VCaP (cell line): ENCODE data around the gene EPHB4.
"Not testable (repeated sequence)": the region's sequence is repeated elsewhere in the genome, so short reads cannot be mapped to it uniquely, and the experiment has no call there.

Experiments
- H3K27ac ChIP-seq: fragments of 450-650 bp; 2 replicates; pipeline ENCODE4 v1.5.1; 2017
- TF ChIP-seq, protein P1 (sequence below): fragments of 450-650 bp; conservative IDR thresholded peaks from 2 replicates; pipeline ENCODE4 v1.5.1; 2017; ENCODE audit warnings: mild to moderate bottlenecking, moderate library complexity

The EPHB4 gene

DNA sequence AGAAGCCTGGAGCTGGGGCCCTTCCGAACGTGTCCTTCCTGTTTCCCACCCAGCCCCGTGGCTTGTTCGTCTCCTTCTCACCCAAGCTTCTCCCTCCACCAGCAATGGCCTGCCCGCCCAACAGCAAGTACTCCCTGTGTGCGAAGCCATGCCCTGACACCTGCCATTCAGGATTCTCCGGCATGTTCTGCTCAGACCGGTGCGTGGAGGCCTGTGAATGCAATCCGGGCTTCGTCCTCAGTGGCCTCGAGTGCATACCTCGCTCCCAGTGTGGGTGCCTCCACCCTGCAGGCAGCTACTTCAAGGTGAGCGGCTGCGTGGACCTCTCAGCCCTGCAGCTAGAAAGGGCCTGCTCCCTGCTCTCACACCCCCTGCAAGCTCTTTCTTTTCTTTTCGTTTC lies 62.1 kb downstream of the EPHB4 start:
- TF ChIP-seq, protein P1, sequence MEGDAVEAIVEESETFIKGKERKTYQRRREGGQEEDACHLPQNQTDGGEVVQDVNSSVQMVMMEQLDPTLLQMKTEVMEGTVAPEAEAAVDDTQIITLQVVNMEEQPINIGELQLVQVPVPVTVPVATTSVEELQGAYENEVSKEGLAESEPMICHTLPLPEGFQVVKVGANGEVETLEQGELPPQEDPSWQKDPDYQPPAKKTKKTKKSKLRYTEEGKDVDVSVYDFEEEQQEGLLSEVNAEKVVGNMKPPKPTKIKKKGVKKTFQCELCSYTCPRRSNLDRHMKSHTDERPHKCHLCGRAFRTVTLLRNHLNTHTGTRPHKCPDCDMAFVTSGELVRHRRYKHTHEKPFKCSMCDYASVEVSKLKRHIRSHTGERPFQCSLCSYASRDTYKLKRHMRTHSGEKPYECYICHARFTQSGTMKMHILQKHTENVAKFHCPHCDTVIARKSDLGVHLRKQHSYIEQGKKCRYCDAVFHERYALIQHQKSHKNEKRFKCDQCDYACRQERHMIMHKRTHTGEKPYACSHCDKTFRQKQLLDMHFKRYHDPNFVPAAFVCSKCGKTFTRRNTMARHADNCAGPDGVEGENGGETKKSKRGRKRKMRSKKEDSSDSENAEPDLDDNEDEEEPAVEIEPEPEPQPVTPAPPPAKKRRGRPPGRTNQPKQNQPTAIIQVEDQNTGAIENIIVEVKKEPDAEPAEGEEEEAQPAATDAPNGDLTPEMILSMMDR, result no peak
- H3K27ac ChIP-seq, result no peak overlapping the region

DNA sequence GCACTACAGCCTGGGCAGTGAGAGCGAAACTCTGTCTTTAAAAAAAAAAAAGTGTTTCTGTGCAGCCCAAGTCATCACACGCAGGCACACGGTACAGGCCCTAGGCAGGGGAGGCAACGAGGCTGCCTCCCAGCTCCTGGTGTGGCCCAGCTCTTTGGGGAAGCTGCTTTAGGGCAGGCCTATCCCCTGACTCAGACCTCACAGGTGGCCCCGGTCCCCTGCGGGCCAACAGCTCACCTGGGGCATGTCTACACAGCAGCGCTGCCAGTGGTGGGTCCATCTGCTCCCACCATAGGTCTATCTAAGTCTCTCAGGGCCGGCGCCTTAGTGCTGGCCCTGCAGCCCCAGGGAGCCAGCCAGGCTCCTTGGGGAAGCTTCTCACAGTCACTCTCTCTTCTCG lies 62.5 kb downstream of the EPHB4 start:
- H3K27ac ChIP-seq, result no peak overlapping the region
- TF ChIP-seq, protein P1, result no peak

DNA sequence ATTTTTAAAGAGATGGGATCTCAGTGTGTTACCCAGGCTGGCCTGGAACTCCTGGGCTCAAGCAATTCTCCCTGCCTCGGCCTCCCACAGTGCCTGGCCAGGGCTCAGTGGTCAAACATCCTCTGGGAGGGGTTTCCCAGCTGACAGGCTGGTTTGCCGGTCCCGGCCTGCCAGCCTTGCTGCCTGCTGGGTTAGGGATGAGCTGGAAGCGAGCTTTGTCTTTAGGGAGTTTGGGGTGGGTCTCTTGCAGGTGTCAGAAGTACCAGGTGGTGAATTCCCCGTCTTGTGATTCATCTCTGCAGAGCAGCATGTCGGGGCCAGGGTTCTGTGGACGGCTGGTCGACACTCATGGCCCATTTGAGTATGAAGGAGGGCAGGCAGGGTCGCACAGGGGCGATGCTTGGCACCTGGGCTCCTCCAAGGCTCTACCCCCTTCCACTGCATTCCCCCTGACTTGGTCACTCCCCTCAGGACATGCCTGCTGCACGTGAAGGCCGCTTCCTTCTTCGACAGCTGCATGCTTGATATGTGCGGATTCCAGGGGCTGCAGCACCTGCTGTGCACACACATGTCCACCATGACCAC lies 63.7 kb downstream of the EPHB4 start:
- TF ChIP-seq, protein P1, result no peak
- no peak overlapping the region for H3K27ac ChIP-seq

DNA sequence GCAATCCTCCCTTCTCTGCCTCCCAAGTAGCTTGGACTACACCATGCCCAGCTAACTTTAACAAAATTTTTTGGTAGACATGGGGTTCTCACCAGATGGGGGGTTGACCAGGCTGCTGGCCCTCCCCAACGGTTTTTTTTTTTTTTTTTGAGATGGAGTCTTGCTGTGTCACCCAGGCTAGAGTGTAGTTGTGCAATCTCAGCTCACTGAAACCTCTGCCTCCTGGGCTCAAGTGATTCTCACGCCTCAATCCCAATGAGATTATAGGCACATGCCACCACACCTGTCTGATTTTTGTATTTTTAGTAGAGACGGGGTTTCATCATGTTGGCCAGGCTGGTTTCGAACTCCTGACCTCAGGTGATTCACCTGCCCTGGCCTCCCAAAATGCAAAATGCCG lies 64.5 kb downstream of the EPHB4 start:
- not testable (repeated sequence) for H3K27ac ChIP-seq

DNA sequence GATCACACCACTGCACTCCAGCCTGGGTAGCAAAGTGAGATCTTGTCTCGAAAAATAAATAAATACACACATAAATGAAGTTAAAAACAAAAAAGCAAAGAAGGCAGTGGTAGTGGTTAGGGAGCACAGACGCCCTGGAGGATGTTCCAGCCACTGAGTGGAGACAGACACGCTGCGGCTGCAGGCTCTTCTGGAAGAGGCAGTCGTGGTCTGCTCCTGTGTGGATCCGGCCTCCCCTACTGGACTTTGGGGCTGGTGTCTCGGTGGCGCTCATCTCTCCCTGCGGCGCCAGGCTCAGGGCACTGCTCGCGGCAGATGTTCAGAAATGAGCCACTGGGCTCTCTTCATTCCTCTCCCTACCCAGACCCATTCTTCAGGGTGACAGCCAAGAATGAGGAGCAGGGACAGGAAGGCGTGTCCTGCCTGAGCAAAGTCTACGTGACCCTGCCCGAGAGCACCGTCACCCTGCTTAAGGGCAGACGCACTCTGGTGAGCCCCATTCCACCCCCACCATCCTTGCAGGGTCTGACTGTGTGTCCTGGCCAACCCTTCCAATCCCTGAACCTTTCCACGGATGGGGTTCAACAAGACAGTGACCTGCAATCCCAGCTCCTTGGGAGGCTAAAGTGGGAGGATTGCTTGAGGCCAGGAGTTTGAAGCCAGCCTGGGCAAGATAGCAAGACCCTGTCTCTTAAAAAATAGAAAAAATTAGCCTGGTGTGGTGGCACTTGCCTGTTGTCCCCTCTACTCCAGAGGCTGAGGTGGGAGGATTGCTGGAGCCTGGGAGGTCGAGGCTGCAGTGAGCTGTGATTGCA lies 67.8 kb downstream of the EPHB4 start:
- no peak overlapping the region for H3K27ac ChIP-seq
- TF ChIP-seq, protein P1, result no peak

DNA sequence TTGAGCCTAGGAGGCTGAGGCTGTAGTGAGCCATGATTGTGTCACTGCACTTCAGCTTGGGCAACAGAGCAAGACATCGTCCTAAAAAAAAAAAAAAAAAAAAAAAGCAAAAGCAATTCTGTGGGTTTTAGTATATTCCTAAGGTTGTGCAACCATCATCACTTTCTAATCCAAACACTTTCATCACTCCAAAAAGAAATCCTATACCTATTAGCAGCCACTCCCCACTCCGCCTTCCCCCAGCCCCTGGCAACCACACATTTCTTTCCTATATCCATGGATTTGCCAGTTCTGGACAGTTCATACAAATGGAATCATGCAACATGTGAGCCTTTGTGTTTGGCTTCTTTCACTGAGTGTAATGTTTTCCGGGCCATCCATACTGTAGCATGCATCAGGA lies 73.6 kb downstream of the EPHB4 start:
- TF ChIP-seq, protein P1, result no peak
- no peak overlapping the region for H3K27ac ChIP-seq

DNA sequence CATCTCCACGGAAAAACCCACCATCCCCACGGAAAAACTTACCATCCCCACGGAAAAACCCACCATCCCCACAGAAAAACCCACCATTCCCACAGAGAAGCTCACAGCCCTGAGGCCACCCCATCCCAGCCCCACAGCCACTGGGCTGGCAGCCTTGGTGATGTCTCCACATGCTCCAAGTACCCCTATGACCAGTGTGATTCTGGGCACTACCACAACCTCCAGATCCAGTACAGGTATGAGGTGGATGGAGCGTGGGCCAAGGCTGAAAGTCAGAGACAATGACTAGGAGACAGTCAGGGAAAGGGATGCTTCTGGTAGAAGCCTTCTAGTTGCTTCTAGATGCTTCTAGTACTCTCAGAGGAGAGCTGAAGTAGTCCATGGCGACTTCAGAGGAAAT lies 74.3 kb downstream of the EPHB4 start:
- TF ChIP-seq, protein P1, result no peak
- no peak overlapping the region for H3K27ac ChIP-seq
